Stimulated activated CD4-positive, alpha-beta T cell treated with anti-CD3 and anti-CD28 coated beads, Interleukin-1b, Interleukin-23, amount 100 ng/mL, for 24 hours (primary cell): ENCODE measurements around the gene CABLES1.
"Not testable (repeated sequence)": the region's sequence is repeated elsewhere in the genome, so short reads cannot be mapped to it uniquely, and the experiment has no call there.

Experiments
- DNase-seq, 4 experiments: peaks; one replicate each; pipeline ENCODE4 v3.0.0-alpha.2; 2020; ENCODE audit warnings: low read depth in 4 of 4, low spot score in 1 of 4

CABLES1 gene

GRCh38 chr18:23108496-23108895, 26.8 kb upstream of the CABLES1 start:
- no peak for DNase-seq

DNA sequence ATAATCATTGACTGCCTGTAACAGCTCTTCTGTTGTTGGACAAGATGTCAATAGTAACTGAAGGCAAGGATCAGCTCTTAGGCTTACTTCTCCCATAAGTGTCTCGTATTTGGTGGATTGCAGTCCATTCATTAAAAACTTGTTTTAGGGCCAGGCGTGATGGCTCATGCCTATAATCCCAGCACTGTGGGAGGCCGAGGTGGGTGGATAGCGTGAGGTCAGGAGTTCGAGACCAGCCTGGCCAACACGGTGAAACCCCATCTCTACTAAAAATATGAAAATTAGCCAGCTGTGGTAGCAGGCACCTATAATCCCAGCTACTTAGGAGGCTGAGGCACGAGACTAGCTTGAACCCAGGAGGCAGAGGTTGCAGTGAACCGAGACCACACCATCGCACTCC, 26.1 kb upstream of the CABLES1 start:
- not testable (repeated sequence) for DNase-seq

DNA sequence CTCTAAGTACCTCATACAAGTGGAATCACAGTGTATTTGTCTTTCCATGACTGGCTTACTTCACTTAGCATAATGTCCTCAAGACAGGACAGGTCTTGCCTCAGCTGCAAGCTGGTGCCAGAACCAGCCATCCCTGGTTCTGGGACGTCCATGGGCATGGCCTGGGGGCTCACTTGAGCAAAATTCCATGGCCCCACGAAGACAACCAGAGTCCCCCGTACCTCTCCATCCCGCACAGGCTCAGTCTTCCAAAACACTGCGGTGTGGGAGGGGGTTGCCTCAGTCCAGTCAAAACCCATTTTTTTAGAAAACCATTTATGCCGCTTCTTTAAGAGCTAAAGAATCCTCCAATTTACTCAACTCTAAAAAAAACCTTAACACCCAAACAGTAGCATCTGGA, 21.7 kb upstream of the CABLES1 start:
- no peak for DNase-seq

DNA sequence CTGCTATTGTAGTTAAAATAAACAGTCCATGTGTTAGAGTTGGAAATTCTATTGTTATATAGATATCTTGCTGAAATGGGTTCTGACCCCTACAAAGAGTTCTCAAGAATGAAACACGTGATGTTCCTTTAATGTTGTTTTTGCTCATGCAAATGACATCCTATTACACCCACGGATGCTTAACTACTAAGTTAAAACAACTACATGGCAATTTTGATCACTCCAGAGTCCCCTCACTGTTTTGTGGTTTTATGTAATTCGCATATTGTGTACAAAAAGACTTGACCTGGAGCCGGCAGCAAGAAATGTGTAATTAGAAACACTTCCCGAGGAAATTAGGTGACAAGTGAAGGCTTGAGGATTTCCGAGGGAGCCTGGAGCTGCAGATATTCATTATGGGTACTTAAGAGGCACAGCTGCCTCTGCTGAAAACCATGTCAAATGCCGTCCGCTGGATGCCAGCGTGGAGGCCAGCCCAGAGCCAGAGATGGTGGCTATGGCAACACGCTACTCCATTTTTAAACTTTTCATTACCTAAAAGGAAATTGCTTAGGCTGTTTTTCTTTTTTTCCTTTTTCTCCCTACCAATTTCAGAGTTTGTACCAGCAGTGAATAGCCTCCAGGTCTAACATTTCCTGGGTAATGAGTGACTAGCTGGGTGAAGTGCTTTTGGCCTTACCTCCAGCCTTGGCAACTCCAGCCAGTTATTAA, 21.0 kb upstream of the CABLES1 start:
- DNase-seq, result no peak

GRCh38 chr18:23114911-23115310, 20.4 kb upstream of the CABLES1 start:
- DNase-seq, result no peak

DNA sequence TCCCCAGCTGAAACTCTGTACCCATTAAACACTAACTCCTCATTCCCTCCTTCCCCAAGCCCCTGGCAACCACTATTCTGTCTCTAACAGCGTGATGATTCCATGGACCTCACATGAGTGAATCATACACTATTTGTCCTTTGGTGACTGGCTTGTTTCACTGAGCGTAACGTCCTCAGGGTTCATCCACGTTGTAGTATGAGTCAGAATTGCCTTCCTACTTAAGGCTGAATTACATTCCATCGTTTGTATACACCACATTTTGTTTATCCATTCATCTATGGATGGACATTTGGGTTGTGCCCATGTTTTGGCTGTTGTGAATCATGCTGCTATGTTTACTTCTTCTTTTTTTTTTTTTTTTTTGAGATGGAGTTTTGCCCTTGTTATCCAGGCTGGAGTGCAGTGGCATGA, 19.6 kb upstream of the CABLES1 start:
- no peak for DNase-seq

DNA sequence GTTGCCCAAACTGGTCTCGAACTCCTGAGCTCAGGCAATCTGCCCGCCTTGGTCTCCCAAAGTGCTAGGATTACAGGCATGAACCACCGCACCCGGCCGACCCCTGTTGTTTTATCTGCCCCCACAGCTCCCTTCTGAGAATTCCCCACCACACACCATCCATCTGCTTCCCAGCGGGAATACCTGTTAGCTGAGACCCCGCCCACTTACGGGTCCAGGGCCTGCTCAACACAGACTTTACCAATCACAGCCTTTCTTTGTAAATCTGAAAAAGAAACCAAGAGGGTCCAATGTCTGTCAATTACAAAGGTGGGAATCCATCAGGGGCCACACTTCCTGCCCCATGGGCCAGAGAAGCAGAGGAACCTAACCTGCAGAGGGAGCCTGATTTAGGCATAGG, 14.2 kb upstream of the CABLES1 start:
- no peak for DNase-seq

- no peak for DNase-seq
Observed at GRCh38 chr18:23122334-23123229, 12.7 kb upstream of the CABLES1 start.

GRCh38 chr18:23126376-23127056, 8.8 kb upstream of the CABLES1 start:
- no peak for DNase-seq

DNA sequence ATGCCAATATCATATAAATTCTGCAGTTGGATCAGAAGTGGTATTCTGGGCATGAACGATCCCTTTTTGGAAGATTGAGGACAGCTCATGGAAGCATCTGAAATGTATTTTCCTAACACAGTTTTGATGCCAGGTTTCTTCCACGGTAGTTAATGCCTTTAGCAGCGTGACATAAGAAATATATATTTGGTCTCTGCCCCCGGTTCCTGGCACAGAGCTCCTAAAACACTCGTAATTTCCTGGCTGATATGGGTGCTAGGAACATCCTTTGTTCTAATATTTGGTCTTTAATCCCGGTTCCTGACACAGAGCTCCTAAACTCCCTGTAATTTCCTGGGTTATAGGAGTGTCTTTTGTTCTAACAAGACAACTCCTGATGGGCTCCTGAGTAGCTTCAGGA, 8.2 kb upstream of the CABLES1 start:
- no peak for DNase-seq

DNA sequence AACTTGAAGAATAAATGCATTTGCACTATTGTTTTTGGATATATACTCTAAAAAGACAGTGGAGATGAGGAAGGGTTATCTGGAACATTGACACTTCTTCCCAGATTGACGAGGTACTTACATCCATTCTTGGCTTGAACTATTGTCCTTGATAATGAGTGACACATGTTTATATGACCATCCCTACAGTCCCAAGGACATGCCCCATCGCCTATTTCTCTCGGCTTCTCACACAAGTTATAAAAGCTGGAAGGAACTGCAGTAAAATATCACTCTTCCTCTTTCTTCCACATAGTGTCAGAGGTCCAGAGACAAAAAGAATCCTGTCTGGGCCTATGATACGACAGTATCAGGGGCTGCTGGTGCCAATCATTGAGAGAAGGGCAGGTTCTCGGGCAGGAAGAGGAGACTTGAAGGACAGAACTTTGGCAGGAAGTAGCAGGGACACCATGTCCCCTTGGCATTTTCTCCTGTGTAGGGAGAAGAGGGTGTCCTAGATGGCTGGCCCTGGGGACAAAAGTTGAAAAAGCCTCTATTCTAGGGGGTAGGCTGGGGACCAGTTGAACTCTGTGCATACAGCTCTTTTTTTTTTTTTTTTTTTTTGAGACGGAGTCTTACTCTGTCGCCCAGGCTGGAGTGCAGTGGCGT, 5.8 kb upstream of the CABLES1 start:
- no peak for DNase-seq

- peak in 3 of 4 experiments; percentile 32 to 60 (median 54) for DNase-seq
Observed at GRCh38 chr18:23131693-23132319, 3.5 kb upstream of the CABLES1 start.

GRCh38 chr18:23133860-23134779, 1.2 kb upstream of the CABLES1 start:
- DNase-seq, result peak in 1 of 4 experiments; percentile 11

DNA sequence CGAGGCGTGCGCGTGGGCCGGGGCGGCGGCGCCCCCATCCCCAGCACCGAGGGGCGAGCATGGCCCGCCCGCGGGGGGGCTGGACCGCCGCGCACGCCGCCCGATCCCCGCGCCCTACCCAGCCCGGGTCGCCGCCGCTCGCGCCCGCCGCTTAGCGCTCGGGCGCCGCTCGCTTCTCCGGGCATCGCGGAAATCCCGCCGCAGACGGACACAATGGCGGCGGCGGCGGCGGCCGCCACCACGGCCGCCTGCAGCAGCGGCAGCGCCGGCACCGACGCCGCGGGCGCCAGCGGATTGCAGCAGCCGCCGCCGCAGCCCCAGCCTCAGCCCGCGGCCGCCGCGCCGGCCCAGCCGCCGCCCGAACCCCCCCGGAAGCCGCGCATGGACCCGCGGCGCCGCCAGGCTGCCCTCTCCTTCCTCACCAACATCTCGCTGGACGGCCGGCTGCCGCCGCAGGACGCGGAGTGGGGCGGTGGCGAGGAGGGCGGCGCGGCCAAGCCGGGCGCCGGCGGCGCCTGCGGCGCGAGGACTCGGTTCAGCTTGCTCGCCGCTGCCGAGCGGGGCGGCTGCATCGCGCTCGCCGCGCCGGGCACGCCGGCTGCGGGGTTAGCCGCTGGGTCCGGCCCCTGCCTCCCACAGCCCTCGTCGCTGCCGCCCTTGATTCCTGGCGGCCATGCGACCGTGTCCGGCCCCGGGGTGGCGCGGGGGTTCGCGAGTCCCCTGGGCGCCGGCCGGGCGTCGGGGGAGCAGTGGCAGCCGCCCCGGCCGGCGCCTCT, 453 bp downstream of the CABLES1 start:
- DNase-seq, result peak in 2 of 4 experiments; percentile 2 to 7

GRCh38 chr18:23136326-23137096, 1.2 kb downstream of the CABLES1 start:
- DNase-seq, result peak in 1 of 4 experiments; percentile 4

DNA sequence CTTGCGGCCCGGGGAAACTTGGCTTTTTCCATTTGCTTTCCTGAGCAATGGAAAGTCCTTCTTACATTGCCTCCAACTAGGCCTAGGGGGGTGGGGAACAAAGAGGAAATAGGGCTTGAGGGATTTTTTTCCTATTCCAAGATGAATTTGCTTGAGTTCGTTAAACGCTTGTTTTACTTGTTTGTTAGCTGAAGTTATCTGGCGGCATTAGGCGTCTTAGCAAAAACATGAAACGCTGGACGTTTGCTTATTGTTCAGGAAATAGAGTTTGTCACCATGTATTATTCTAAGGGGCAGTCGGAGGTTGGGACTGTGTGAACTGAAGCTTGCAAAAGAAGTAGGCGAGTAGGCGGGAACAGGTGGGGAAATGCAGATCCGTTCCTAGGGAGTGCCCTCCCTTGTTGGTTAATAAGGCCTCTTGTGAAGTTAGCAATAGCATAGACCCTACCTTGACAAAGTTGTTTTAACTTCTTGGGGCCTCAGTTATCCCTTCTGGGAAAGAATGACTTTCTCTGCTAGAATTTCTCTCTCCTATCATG, 1.9 kb downstream of the CABLES1 start:
- no peak for DNase-seq

- DNase-seq, result no peak
Observed at GRCh38 chr18:23137788-23138216, 2.5 kb downstream of the CABLES1 start.

DNA sequence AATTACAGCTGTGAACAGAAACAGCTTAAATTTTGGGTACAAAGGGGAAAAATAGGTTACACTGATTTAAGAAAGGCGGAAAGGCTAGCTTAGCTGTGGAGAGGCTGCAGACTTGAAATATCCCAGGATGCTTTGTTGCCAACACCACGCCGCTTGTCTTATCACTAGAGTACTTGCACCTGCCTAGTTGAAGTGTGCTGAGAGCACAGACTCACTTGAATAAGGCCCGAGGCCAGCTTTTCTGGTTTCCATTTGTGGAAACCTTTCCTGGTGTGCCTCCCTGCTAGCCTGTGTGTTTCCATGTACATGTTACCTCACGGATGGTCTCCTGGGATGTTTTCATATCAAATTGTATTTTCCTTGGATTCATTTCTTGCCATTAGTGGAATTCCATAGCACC, 3.2 kb downstream of the CABLES1 start:
- DNase-seq, result no peak
